GM19328 (cell line): Measurements from ENCODE around the gene KCNK3.
"Not testable (repeated sequence)": the region's sequence is repeated elsewhere in the genome, so short reads cannot be mapped to it uniquely, and the experiment has no call there.

Experiments used
- ATAC-seq: cut with Tn5 transposase; IDR thresholded peaks from one replicate; pipeline ENCODE4 v1.9.1; 2021; ENCODE audit warnings: mild to moderate bottlenecking, moderate library complexity; ENCODE audit not compliant: unreplicated experiment

Gene KCNK3

GRCh38 chr2:26750467-26750866 lies 57.9 kb downstream of the KCNK3 start:
- ATAC-seq: not testable (repeated sequence)

GRCh38 chr2:26752656-26753055 lies 60.1 kb downstream of the KCNK3 start:
- no peak for ATAC-seq

GRCh38 chr2:26754539-26754938 lies 62.0 kb downstream of the KCNK3 start:
- no peak for ATAC-seq

GRCh38 chr2:26754972-26755670 lies 62.6 kb downstream of the KCNK3 start:
- no peak for ATAC-seq

- ATAC-seq: no peak
These were observed 63.8 kb downstream of the KCNK3 start for GRCh38 chr2:26756337-26756736.

- no peak for ATAC-seq
These were observed 65.6 kb downstream of the KCNK3 start for GRCh38 chr2:26757873-26758789.

- ATAC-seq: no peak
These were observed 66.3 kb downstream of the KCNK3 start for GRCh38 chr2:26758790-26759321.

GRCh38 chr2:26759845-26760244 lies 67.3 kb downstream of the KCNK3 start:
- no peak for ATAC-seq

GRCh38 chr2:26760991-26761390 lies 68.5 kb downstream of the KCNK3 start:
- ATAC-seq: not testable (repeated sequence)

- ATAC-seq: no peak
These were observed 70.5 kb downstream of the KCNK3 start for GRCh38 chr2:26763019-26763418.

- ATAC-seq: peak; percentile 59
These were observed 71.8 kb downstream of the KCNK3 start, which contains the start of gene SLC35F6 for GRCh38 chr2:26764078-26764887. SLC35F6 (plus strand) TSS chr2:26764284; CDS start chr2:26764350, 66 bp downstream.

- no peak for ATAC-seq
These were observed 72.4 kb downstream of the KCNK3 start for GRCh38 chr2:26764906-26765305.

- ATAC-seq: no peak
These were observed 73.1 kb downstream of the KCNK3 start for GRCh38 chr2:26765475-26766200.

- no peak for ATAC-seq
These were observed 74.6 kb downstream of the KCNK3 start for GRCh38 chr2:26767129-26767528.

GRCh38 chr2:26767894-26768487 lies 75.5 kb downstream of the KCNK3 start:
- ATAC-seq: no peak

GRCh38 chr2:26768759-26769088 lies 76.2 kb downstream of the KCNK3 start:
- ATAC-seq: no peak

GRCh38 chr2:26769089-26769761 lies 76.7 kb downstream of the KCNK3 start:
- ATAC-seq: no peak

GRCh38 chr2:26770986-26771586 lies 78.6 kb downstream of the KCNK3 start:
- ATAC-seq: no peak
